OCI-LY3 (cell line): ENCODE measurements around the gene APOBEC3A.

ENCODE experiments used
- CTCF ChIP-seq: fragments of 200-600, 300-600 bp; sonication (generic); IDR thresholded peaks from 2 replicates; pipeline ENCODE4 v1.5.1; 2014; ENCODE audit warnings: antibody characterized with exemption, low read length, low read depth
- EZH2phosphoT487 ChIP-seq: fragments of 200-600 bp; shearing (Covaris generic); IDR thresholded peaks from 2 replicates; pipeline ENCODE4 v1.6.1; 2018; ENCODE audit warnings: antibody characterized with exemption, mixed run types, low read depth

DNA sequence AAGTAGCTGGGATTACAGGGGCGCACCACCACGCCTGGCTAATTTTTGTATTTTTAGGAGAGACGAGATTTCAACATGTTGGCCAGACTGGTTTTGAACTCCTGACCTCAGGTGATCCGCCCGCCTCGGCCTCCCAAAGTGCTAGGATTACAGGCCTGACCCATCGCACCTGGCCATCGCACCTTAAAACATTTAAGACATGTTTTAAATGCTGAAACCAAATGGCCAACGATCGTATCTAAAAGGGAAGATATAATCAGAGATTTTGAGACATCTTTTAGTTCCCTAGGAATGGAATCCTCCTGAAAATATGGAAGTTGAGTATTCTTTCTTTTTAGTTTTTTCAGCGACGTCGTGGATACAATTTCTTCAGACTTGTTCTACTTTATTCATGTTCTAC lies 21.8 kb upstream of the APOBEC3A start:
- TF ChIP-seq CTCF (no peak), EZH2phosphoT487 (no peak)
